Endodermal cell (in vitro differentiated cells): ENCODE measurements around the gene REPIN1. TPM values are rescaled to one million over a fixed set of nuclear protein-coding genes. Genes with fewer than 3 reads are reported as not detected.

Source experiments
- DNase-seq: peaks from one replicate; pipeline ENCODE4 v3.0.0-alpha.2; 2017
- H3K27ac ChIP-seq: 2 replicates; pipeline ENCODE4 v1.5.1; 2013; ENCODE audit warnings: mild to moderate bottlenecking, low read depth, low read length, moderate library complexity
- H3K27me3 ChIP-seq: 2 replicates; pipeline ENCODE4 v1.6.1; 2013; ENCODE audit warnings: mild to moderate bottlenecking, low read length, moderate library complexity; ENCODE audit not compliant: insufficient read depth, control insufficient read depth, poor library complexity, severe bottlenecking
- H3K36me3 ChIP-seq: 2 replicates; pipeline ENCODE4 v1.7.0; 2013; ENCODE audit warnings: mild to moderate bottlenecking, low read length, moderate library complexity; ENCODE audit not compliant: control insufficient read depth, insufficient read depth
- H3K4me1 ChIP-seq: one replicate; pipeline ENCODE4 v1.7.0; 2013; ENCODE audit warnings: low read length; ENCODE audit not compliant: control insufficient read depth, insufficient read depth
- H3K4me3 ChIP-seq: 2 replicates; pipeline ENCODE4 v1.5.1; 2013; ENCODE audit warnings: mild to moderate bottlenecking, low read length, moderate library complexity
- H3K9ac ChIP-seq: 2 replicates; pipeline ENCODE4 v1.6.1; 2013; ENCODE audit warnings: mild to moderate bottlenecking, low read length, moderate library complexity; ENCODE audit not compliant: poor library complexity, severe bottlenecking; ENCODE audit errors: extremely low read depth
- H3K9me3 ChIP-seq: 2 replicates; pipeline ENCODE4 v1.6.1; 2013; ENCODE audit warnings: mild to moderate bottlenecking, low read length, moderate library complexity; ENCODE audit not compliant: control insufficient read depth
- H3K27ac Mint-ChIP-seq: 2 replicates; pipeline ENCODE4 v1.8.0; 2020; ENCODE audit warnings: mixed read lengths
- H3K27me3 Mint-ChIP-seq: 2 replicates; pipeline ENCODE4 v1.8.0; 2021; ENCODE audit warnings: mild to moderate bottlenecking, mixed read lengths; ENCODE audit not compliant: insufficient read depth
- H3K36me3 Mint-ChIP-seq: 2 replicates; pipeline ENCODE4 v1.8.0; 2020; ENCODE audit warnings: low read depth, mixed read lengths
- H3K4me1 Mint-ChIP-seq: 2 replicates; pipeline ENCODE4 v1.8.0; 2020; ENCODE audit warnings: mixed read lengths
- H3K4me3 Mint-ChIP-seq: 2 replicates; pipeline ENCODE4 v1.8.0; 2020; ENCODE audit warnings: mild to moderate bottlenecking, moderate library complexity, mixed read lengths
- H3K9me3 Mint-ChIP-seq: 2 replicates; pipeline ENCODE4 v1.8.0; 2020; ENCODE audit warnings: mild to moderate bottlenecking, mixed read lengths
- WGBS, 2 experiments: methylation state at CpG; one replicate each; pipeline versions ENCODE4 v1.1.5 to v1.1.7; 2013; ENCODE audit warnings: missing lambda C conversion rate in 2 of 2, mixed read lengths in 1 of 2; ENCODE audit not compliant: insufficient coverage in 1 of 2, insufficient read length in 1 of 2; 5-methylcytosine and 5-hydroxymethylcytosine counted together
- total RNA-seq, 2 donors: library from RNA; stranded (reverse); fragmentation: NEBNext Ultra II Directional in 1 of 2; extraction: Animal tissue kit (Norgen Biotek cat#: 25700) in 1 of 2; gene quantifications; 2 replicates in 1 of 2; 3 replicates in 1 of 2; pipeline ENCODE4 v1.2.1, GENCODE V29; 2021
- TF ChIP-seq, protein P1 (sequence below): fragments of 200-600 bp; sonication (generic); conservative IDR thresholded peaks from 2 replicates; pipeline ENCODE4 v1.5.0; 2021; ENCODE audit warnings: antibody characterized with exemption, mild to moderate bottlenecking

REPIN1 gene
- total RNA-seq, 2 donors from 2014 or later: 85.4 to 94.4 TPM

DNA sequence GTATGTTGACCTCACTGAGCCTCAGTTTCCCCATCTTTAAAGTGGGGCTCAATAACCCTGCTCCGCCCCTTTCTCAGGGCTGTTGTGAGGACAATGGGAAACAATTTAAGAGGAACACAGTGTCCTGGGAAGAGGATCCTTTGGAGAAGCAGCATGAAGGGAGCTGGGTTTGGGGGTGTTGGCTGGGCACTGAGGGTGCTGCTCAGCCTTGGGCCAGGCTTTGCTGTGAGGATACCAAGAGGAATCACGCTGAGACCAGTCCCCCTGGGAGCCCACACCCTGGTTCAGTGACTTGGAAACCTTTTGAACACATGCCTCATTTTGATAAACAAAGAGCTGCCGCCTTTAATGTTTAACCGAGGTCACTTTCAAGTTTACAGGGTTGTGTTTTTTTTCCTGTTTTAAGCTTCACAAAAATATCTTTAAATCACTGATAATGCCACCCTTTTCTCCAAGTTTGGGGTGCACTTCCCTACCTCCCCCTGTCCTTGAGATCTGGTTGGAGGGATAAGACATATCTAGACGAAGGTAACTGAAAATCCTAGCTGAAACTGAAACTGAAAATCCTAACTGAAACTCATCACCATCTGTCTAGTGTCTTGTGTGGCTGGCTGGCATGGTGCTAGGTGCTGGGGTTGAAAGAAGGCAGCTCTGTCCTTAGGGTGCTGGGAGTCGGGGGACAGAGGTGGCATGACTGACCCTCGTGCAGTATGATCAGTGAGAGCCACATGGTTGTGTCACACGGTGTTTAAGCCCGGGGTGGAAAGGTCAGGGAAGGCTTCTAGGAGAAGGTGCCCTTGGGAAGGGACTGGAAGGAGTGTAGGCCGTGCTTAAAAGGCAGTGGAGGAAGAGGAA, 38.2 kb downstream of the REPIN1 start:
- H3K9me3 Mint-ChIP-seq: no peaks in the 10 kb centered on the region
- no peak overlapping the region for H3K9ac ChIP-seq
- H3K4me1 Mint-ChIP-seq: peaks cover 33% of the 10 kb centered on the region
- peaks cover 8% of the 10 kb centered on the region for H3K4me1 ChIP-seq
- no peak for DNase-seq
- H3K27ac Mint-ChIP-seq: peak overlapping the region; percentile 82
- 65 to 79% methylated on average over 6 to 10 of the region's 10 CpGs for WGBS, 2 experiments
- H3K27me3 ChIP-seq: no peaks in the 10 kb centered on the region
- peak overlapping the region; percentile 86 for H3K4me3 Mint-ChIP-seq
- peaks cover 1% of the 10 kb centered on the region for H3K27me3 Mint-ChIP-seq
- peaks cover 3% of the 10 kb centered on the region for H3K36me3 Mint-ChIP-seq
- no peaks in the 10 kb centered on the region for H3K36me3 ChIP-seq
- TF ChIP-seq, protein P1, sequence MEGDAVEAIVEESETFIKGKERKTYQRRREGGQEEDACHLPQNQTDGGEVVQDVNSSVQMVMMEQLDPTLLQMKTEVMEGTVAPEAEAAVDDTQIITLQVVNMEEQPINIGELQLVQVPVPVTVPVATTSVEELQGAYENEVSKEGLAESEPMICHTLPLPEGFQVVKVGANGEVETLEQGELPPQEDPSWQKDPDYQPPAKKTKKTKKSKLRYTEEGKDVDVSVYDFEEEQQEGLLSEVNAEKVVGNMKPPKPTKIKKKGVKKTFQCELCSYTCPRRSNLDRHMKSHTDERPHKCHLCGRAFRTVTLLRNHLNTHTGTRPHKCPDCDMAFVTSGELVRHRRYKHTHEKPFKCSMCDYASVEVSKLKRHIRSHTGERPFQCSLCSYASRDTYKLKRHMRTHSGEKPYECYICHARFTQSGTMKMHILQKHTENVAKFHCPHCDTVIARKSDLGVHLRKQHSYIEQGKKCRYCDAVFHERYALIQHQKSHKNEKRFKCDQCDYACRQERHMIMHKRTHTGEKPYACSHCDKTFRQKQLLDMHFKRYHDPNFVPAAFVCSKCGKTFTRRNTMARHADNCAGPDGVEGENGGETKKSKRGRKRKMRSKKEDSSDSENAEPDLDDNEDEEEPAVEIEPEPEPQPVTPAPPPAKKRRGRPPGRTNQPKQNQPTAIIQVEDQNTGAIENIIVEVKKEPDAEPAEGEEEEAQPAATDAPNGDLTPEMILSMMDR: no peak
- no peak overlapping the region for H3K27ac ChIP-seq
- no peaks in the 10 kb centered on the region for H3K9me3 ChIP-seq
- peak overlapping the region; percentile 83 for H3K4me3 ChIP-seq

DNA sequence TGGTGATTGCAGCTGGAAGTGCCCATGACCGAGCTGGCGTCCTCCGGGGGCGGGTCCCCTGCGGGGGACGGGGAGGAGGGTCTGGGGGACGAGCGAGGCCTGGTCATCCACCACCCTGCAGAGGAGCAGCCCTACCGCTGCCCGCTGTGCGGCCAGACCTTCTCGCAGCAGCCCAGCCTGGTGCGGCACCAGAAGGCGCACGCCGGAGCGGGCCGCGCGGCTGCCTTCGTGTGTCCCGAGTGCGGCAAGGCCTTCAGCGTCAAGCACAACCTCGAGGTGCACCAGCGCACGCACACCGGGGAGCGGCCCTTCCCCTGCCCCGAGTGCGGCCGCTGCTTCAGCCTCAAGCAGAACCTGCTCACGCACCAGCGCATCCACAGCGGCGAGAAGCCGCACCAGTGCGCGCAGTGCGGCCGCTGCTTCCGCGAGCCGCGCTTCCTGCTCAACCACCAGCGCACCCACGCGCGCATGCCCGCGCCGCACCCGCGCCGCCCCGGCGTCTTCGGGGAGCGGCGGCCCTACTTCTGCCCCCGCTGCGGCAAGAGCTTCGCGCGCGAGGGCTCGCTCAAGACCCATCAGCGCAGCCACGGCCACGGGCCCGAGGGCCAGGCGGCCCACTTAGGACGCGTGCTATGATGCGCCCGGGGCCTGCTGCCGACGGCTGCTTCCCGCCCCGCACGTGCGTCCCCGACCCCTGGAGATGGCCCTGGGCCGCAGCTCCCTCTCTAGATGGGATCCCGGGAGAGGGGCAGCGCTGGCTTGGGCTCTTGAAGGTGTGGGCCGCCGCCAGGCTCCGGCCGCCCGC, 39.2 kb downstream of the REPIN1 start:
- H3K36me3 Mint-ChIP-seq: peaks cover 3% of the 10 kb centered on the region
- H3K4me1 Mint-ChIP-seq: peaks cover 26% of the 10 kb centered on the region
- Histone ChIP-seq H3K27ac (no peak overlapping the region), H3K4me1 (peaks cover 8% of the 10 kb centered on the region), H3K4me3 (no peak overlapping the region), H3K9me3 (no peaks in the 10 kb centered on the region), H3K36me3 (no peaks in the 10 kb centered on the region), H3K9ac (no peak overlapping the region), H3K27me3 (no peaks in the 10 kb centered on the region)
- H3K27me3 Mint-ChIP-seq: peaks cover 1% of the 10 kb centered on the region
- peak; percentile 48 for DNase-seq
- H3K9me3 Mint-ChIP-seq: no peaks in the 10 kb centered on the region
- TF ChIP-seq, protein P1: no peak
- no peak overlapping the region for H3K27ac Mint-ChIP-seq
- H3K4me3 Mint-ChIP-seq: no peak overlapping the region
- WGBS, 2 experiments: 95 to 97% methylated on average over 56 to 91 of the region's 91 CpGs

DNA sequence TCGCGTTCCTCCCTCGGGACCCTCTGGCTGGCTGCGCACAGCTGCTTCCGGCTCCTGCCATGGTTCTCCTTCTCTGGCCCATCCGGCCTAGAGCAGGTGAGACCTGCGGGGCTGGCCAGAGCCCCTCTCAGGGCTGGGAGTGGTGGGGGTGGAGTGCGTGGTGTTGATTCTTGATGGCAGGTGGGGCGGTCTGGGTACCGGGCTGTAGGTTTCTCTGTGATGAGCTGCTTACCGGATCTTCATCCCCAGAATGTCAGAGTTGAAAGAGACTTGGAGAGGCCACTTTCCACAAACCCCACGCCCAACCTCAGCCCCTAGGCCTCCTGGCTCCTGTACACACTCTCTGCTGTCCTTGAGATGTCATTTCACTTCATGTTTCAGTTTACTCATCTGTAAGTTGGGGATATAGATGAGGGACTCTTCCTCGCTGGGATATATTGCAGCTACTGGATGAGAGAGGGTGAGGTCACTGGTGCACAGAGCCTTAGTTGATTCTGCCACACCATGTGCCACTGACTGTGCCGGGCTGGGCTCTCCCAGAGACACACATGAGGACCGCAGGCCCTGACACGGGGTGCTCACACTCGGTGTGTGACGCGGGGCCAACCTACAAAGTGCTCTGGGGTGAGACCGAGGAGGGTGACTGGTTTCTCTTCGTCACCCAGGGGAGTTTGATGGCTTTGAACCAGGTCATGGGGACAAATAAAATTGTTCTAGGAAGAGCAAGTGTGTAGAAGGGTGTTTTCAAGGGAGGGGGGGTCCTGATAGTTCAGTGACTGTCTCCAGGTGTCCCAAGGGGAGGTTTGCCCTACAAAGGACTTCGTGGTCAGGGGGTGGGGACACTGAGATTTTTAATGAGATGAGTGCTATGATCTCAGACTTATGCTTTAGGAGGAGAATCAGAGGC, 40.0 kb downstream of the REPIN1 start:
- peaks cover 1% of the 10 kb centered on the region for H3K27me3 Mint-ChIP-seq
- Histone ChIP-seq H3K27ac (no peak overlapping the region), H3K27me3 (no peaks in the 10 kb centered on the region), H3K9ac (no peak overlapping the region), H3K4me1 (peaks cover 8% of the 10 kb centered on the region), H3K36me3 (no peaks in the 10 kb centered on the region), H3K4me3 (no peak overlapping the region), H3K9me3 (no peaks in the 10 kb centered on the region)
- TF ChIP-seq, protein P1: no peak
- 91 to 96% methylated on average over 9 to 21 of the region's 22 CpGs for WGBS, 2 experiments
- no peak overlapping the region for H3K27ac Mint-ChIP-seq
- H3K4me1 Mint-ChIP-seq: peaks cover 26% of the 10 kb centered on the region
- H3K36me3 Mint-ChIP-seq: peaks cover 3% of the 10 kb centered on the region
- DNase-seq: no peak
- no peaks in the 10 kb centered on the region for H3K9me3 Mint-ChIP-seq
- H3K4me3 Mint-ChIP-seq: no peak overlapping the region
